HepG2 (cell line): ENCODE results near the gene ARAP1. TPM values are rescaled to one million over a fixed set of nuclear protein-coding genes. Genes with fewer than 3 reads are reported as not detected.

Experiments used
- ATAC-seq: fragments of 200-7000 bp; cut with Tn5 transposase; 3 replicates; pipeline ENCODE4 v1.9.1; 2020; ENCODE audit warnings: mild to moderate bottlenecking, moderate library complexity
- BruUV-seq: library from RNA; stranded (reverse); fragments of 400-500 nt; replicated peaks from 2 replicates; lab custom pipeline; 2021; lab: Mats Ljungman, UMichigan
- CTCF ChIA-PET: fragments of 300-600 bp; formaldehyde crosslinking; extraction: SDS; loops from one replicate; lab custom pipeline; 2021; ENCODE audit warnings: low total read pairs, inconsistent platforms, low intra/inter-chr PET ratio; lab: Yijun Ruan, JAX
- POLR2A ChIA-PET: fragments of 350-600 bp; sonication (Branson Sonifier 250); formaldehyde crosslinking; loops from one replicate; lab custom pipeline; 2020; ENCODE audit warnings: antibody characterized with exemption, inconsistent platforms; lab: Yijun Ruan, JAX
- DNase-seq: peaks from one replicate; pipeline ENCODE4 v3.0.0-alpha.2; 2015; ENCODE audit warnings: low spot score
- FAIRE-seq: peaks from 3 replicates; lab custom pipeline; 2011; peaks lifted over from hg19 to GRCh38; lab: Jason Lieb, UNC
- H2AFZ ChIP-seq: one replicate; pipeline ENCODE4 v1.6.1; 2011; ENCODE audit warnings: low read length, inconsistent platforms
- H3K27ac ChIP-seq: fragments of 300-600 bp; 3 replicates; pipeline ENCODE4 v1.8.0; 2011; ENCODE audit warnings: mixed run types, mild to moderate bottlenecking, mixed read lengths, low read length, inconsistent platforms; ENCODE audit not compliant: insufficient read depth; ENCODE audit errors: extremely low read length
- H3K27me3 ChIP-seq, 2 experiments: fragments of 200-600 bp in 1 of 2; 2 replicates in 1 of 2; 3 replicates in 1 of 2; pipeline versions ENCODE4 v1.6.0 to v1.8.0; 2011; ENCODE audit warnings: low read length in 2 of 2, mild to moderate bottlenecking in 2 of 2, moderate library complexity in 2 of 2, inconsistent platforms in 1 of 2; ENCODE audit not compliant: insufficient read depth in 2 of 2, control insufficient read depth in 1 of 2
- H3K36me3 ChIP-seq, 2 experiments: fragments of 200-600 bp in 1 of 2; replicated peaks in 1 of 2; 2 replicates in 1 of 2; 3 replicates in 1 of 2; pipeline versions ENCODE4 v1.5.1 to v1.8.0; 2011; ENCODE audit warnings: low read length in 2 of 2, inconsistent platforms in 1 of 2; ENCODE audit not compliant: insufficient read depth in 2 of 2, control insufficient read depth in 1 of 2
- H3K4me1 ChIP-seq: 2 replicates; pipeline ENCODE4 v1.5.1; 2012; ENCODE audit warnings: low read length, inconsistent platforms; ENCODE audit not compliant: insufficient read depth
- H3K4me2 ChIP-seq: 2 replicates; pipeline ENCODE4 v1.6.0; 2011; ENCODE audit warnings: low read depth, low read length, inconsistent platforms
- H3K4me3 ChIP-seq, 3 experiments: fragments of 200-600 bp in 1 of 3; sonication (generic), shearing (Covaris generic) in 1 of 3; replicated peaks in 1 of 3; 2 replicates each; pipeline ENCODE4 v1.5.1; 2011 to 2016; ENCODE audit warnings: low read length in 3 of 3, inconsistent platforms in 2 of 3, low read depth in 2 of 3, mild to moderate bottlenecking in 2 of 3, control low read depth in 1 of 3, mixed read lengths in 1 of 3; ENCODE audit not compliant: insufficient read depth in 1 of 3
- H3K79me2 ChIP-seq: one replicate; pipeline ENCODE4 v1.6.1; 2011; ENCODE audit warnings: low read length, inconsistent platforms; ENCODE audit not compliant: insufficient read depth
- H3K9ac ChIP-seq: 2 replicates; pipeline ENCODE4 v1.6.0; 2011; ENCODE audit warnings: mild to moderate bottlenecking, low read depth, low read length, inconsistent platforms; ENCODE audit not compliant: insufficient read depth
- H3K9me3 ChIP-seq: 2 replicates; pipeline ENCODE4 v1.5.1; 2012; ENCODE audit warnings: mild to moderate bottlenecking, low read length
- H4K20me1 ChIP-seq: 2 replicates; pipeline ENCODE4 v1.6.0; 2011; ENCODE audit warnings: inconsistent platforms, mild to moderate bottlenecking, low read length, moderate library complexity; ENCODE audit not compliant: insufficient read depth
- CREB1 ChIP-seq, 2 experiments: fragments of 450-650 bp in 1 of 2; IDR thresholded peaks; 2 replicates each; pipeline ENCODE4 v1.6.1; 2016 to 2017; ENCODE audit warnings: control low read depth in 1 of 2, mild to moderate bottlenecking in 1 of 2, missing compliant biosample characterization in 1 of 2, missing genetic modification characterization in 1 of 2
- FIP1L1 ChIP-seq: fragments of 200-400 bp; formaldehyde crosslinking; IDR thresholded peaks from 2 replicates; pipeline ENCODE4 v1.6.1; 2018; ENCODE audit warnings: low read depth, mild to moderate bottlenecking, low read length, moderate library complexity, borderline replicate concordance; ENCODE audit not compliant: insufficient read depth
- FOXP1 ChIP-seq, 2 experiments: fragments of 450-650 bp in 1 of 2; IDR thresholded peaks; 2 replicates each; pipeline ENCODE4 v1.6.1; 2017 to 2018; ENCODE audit warnings: antibody characterized with exemption in 1 of 2
- IKZF4 ChIP-seq: sonication (generic); formaldehyde crosslinking; IDR thresholded peaks from 2 replicates; pipeline ENCODE4 v1.5.1; 2020; ENCODE audit warnings: borderline replicate concordance, mild to moderate bottlenecking, low read depth, missing genetic modification reagents; ENCODE audit errors: not compliant biosample characterization
- KLF9 ChIP-seq: IDR thresholded peaks from 2 replicates; pipeline ENCODE4 v1.6.1; 2016; ENCODE audit warnings: low read depth
- TBL1XR1 ChIP-seq: fragments of 150-350 bp; IDR thresholded peaks from 2 replicates; pipeline ENCODE4 v1.6.1; 2014; ENCODE audit warnings: borderline replicate concordance, low read length; ENCODE audit not compliant: partially characterized antibody
- WGBS: methylation state at CpG from one replicate; pipeline ENCODE4 v1.1.6; 2017; ENCODE audit warnings: low lambda C conversion rate; 5-methylcytosine and 5-hydroxymethylcytosine counted together
- in situ Hi-C: cut with HindIII; loops from 2 replicates; pipeline ENCODE4 v1.10.0; 2017; ENCODE audit warnings: low pct_unique_long_range_greater_than_20kb; ENCODE audit not compliant: extremely low pct_ligation_motif_present
- intact Hi-C: fragments of 100-400 bp; cut with micrococcal nuclease; formaldehyde crosslinking; loops from one replicate; pipeline ENCODE4 v1.10.0; 2022; ENCODE audit not compliant: unreplicated experiment
- polyA plus RNA-seq, 8 experiments: library from polyadenylated mRNA; depleted of rRNA in 3 of 8; stranded (reverse) in 7 of 8; unstranded in 1 of 8; fragments of >200 nt; fragmentation: Illumina TruSeq in 4 of 8; extraction: Trizol in 4 of 8; gene quantifications; 2 replicates each; pipeline versions ENCODE4 v1.2.1 to v1.2.3, GENCODE V29; 2011 to 2016; ENCODE audit warnings: low read depth in 4 of 8, missing spikeins in 1 of 8, mixed read lengths in 1 of 8; ENCODE audit not compliant: insufficient read depth in 1 of 8
- total RNA-seq, 5 experiments: library from RNA; depleted of rRNA; stranded (reverse); fragments of >200 nt; fragmentation: Illumina TruSeq; extraction: Trizol; gene quantifications; 2 replicates each; pipeline ENCODE4 v1.2.3, GENCODE V29; 2016; ENCODE audit warnings: low read depth in 1 of 5
- TF ChIP-seq, protein P1 (sequence below): sonication (generic); formaldehyde crosslinking; IDR thresholded peaks from 2 replicates; pipeline ENCODE4 v1.5.0; 2020; ENCODE audit warnings: mild to moderate bottlenecking, missing genetic modification reagents, borderline replicate concordance
- TF ChIP-seq, protein P2 (sequence below): sonication (generic); formaldehyde crosslinking; IDR thresholded peaks from 2 replicates; pipeline ENCODE4 v1.8.0; 2022; ENCODE audit warnings: mild to moderate bottlenecking, missing genetic modification reagents, borderline replicate concordance
- TF ChIP-seq, protein P3 (sequence below): sonication (generic); formaldehyde crosslinking; IDR thresholded peaks from 2 replicates; pipeline ENCODE4 v1.8.0; 2022; ENCODE audit warnings: mild to moderate bottlenecking, missing genetic modification reagents, moderate library complexity
- TF ChIP-seq, protein P4 (sequence below): sonication (generic); formaldehyde crosslinking; IDR thresholded peaks from 2 replicates; pipeline ENCODE4 v1.4.0; 2020; ENCODE audit warnings: mild to moderate bottlenecking, missing genetic modification reagents

ARAP1 gene
- total and polyA plus RNA-seq, 2 of the 13 experiments (the other 11 are each of a cell fraction or from before 2014, with no cell fraction given), result 43.2 to 55.5 TPM

DNA sequence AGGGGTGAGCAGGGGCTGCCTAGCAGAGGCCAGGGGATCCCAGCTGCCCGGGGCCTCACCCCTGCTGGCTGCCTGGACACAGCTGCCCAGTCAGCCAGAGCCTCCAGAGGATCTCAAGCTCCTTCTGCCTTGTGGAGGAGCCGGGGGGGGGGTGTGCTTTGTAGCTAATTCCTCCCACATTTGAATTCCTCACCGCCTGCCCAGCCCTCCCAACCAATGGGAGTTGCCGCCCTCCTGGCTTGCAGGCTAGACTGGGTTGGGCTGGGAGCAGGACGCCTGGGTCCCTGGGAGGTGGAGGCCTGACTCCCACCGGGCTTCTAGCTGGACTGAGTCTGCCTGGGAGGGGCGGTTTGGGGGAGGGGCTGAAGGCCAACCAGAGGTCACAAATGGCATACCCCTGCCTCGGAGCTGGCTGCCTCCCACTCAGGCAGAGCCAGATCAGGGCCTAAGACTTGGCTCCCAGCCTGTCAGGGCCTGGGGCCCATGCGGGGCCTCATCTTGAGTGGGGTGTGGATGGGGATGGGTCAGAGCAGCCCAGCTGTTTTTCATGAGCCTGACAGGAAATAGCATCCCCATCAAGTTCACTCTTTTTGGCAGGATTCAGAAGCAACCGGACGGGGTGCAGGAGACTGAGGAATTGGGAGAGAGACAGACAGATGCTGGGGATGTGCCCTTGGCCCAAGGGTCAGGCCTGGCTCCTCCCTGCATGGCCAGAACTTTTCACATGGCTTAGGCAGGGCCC, 48.8 kb downstream of the ARAP1 start:
- FAIRE-seq (no peak), DNase-seq (no peak), ATAC-seq (no peak)
- Histone ChIP-seq H2AFZ (no peak overlapping the region), H3K27me3 (no peaks in the 10 kb centered on the region), H3K9me3 (no peaks in the 10 kb centered on the region), H3K4me1 (no peaks in the 10 kb centered on the region), H3K79me2 (no peaks in the 10 kb centered on the region), H3K4me2 (no peak overlapping the region), H3K9ac (no peak overlapping the region), H3K36me3 (peaks cover 46 to 88% of the 10 kb centered on the region in 2 experiments), H3K4me3 (no peak overlapping the region), H3K27ac (no peak overlapping the region), H4K20me1 (no peaks in the 10 kb centered on the region)
- intact Hi-C loops, result no loop called here
- CTCF ChIA-PET, result no interaction called here
- POLR2A ChIA-PET, result no interaction called here
- TF ChIP-seq, protein P1, sequence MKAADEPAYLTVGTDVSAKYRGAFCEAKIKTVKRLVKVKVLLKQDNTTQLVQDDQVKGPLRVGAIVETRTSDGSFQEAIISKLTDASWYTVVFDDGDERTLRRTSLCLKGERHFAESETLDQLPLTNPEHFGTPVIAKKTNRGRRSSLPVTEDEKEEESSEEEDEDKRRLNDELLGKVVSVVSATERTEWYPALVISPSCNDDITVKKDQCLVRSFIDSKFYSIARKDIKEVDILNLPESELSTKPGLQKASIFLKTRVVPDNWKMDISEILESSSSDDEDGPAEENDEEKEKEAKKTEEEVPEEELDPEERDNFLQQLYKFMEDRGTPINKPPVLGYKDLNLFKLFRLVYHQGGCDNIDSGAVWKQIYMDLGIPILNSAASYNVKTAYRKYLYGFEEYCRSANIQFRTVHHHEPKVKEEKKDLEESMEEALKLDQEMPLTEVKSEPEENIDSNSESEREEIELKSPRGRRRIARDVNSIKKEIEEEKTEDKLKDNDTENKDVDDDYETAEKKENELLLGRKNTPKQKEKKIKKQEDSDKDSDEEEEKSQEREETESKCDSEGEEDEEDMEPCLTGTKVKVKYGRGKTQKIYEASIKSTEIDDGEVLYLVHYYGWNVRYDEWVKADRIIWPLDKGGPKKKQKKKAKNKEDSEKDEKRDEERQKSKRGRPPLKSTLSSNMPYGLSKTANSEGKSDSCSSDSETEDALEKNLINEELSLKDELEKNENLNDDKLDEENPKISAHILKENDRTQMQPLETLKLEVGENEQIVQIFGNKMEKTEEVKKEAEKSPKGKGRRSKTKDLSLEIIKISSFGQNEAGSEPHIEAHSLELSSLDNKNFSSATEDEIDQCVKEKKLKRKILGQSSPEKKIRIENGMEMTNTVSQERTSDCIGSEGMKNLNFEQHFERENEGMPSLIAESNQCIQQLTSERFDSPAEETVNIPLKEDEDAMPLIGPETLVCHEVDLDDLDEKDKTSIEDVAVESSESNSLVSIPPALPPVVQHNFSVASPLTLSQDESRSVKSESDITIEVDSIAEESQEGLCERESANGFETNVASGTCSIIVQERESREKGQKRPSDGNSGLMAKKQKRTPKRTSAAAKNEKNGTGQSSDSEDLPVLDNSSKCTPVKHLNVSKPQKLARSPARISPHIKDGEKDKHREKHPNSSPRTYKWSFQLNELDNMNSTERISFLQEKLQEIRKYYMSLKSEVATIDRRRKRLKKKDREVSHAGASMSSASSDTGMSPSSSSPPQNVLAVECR (CRISPR knock-in tag), result no peak
- TF ChIP-seq IKZF4 (no peak), CREB1 (IDR thresholded peaks at IDR 0.05) (no peak), CREB1 (CRISPR knock-in tag; IDR thresholded peaks at IDR 0.05) (no peak), TBL1XR1 (no peak), KLF9 (CRISPR knock-in tag) (no peak), FOXP1 (IDR thresholded peaks at IDR 0.05) (no peak), FOXP1 (CRISPR knock-in tag; IDR thresholded peaks at IDR 0.05) (no peak), FIP1L1 (no peak)
- TF ChIP-seq, protein P2, sequence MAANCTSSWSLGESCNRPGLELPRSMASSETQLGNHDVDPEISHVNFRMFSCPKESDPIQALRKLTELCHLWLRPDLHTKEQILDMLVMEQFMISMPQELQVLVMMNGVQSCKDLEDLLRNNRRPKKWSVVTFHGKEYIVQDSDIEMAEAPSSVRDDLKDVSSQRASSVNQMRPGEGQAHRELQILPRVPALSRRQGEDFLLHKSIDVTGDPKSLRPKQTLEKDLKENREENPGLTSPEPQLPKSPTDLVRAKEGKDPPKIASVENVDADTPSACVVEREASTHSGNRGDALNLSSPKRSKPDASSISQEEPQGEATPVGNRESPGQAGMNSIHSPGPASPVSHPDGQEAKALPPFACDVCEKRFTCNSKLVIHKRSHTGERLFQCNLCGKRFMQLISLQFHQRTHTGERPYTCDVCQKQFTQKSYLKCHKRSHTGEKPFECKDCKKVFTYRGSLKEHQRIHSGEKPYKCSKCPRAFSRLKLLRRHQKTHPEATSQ (CRISPR knock-in tag), result no peak
- TF ChIP-seq, protein P3, sequence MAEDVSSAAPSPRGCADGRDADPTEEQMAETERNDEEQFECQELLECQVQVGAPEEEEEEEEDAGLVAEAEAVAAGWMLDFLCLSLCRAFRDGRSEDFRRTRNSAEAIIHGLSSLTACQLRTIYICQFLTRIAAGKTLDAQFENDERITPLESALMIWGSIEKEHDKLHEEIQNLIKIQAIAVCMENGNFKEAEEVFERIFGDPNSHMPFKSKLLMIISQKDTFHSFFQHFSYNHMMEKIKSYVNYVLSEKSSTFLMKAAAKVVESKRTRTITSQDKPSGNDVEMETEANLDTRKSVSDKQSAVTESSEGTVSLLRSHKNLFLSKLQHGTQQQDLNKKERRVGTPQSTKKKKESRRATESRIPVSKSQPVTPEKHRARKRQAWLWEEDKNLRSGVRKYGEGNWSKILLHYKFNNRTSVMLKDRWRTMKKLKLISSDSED (CRISPR knock-in tag), result no peak
- TF ChIP-seq, protein P4, sequence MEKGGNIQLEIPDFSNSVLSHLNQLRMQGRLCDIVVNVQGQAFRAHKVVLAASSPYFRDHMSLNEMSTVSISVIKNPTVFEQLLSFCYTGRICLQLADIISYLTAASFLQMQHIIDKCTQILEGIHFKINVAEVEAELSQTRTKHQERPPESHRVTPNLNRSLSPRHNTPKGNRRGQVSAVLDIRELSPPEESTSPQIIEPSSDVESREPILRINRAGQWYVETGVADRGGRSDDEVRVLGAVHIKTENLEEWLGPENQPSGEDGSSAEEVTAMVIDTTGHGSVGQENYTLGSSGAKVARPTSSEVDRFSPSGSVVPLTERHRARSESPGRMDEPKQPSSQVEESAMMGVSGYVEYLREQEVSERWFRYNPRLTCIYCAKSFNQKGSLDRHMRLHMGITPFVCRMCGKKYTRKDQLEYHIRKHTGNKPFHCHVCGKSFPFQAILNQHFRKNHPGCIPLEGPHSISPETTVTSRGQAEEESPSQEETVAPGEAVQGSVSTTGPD (CRISPR knock-in tag), result no peak
- WGBS, result 100% methylated on average over 3 of the region's 11 CpGs
- in situ Hi-C loops, result no loop called here
- no TSS peak for BruUV-seq
